ENCODE measurements around the gene ABHD11.

ABHD11 gene

GRCh38 chr7:73690646-73691045 is 48.0 kb downstream of the ABHD11 start:
- Histone ChIP-seq H3K27ac (no peak overlapping the region), H3K4me3 (ENCODE audit: low read depth in 1 of 2, low read length in 1 of 2) (no peak overlapping the region), H3K36me3 (peaks cover 69% of the 10 kb centered on the region), H3K27me3 (no peaks in the 10 kb centered on the region), H3K9me3 (no peaks in the 10 kb centered on the region), H3K4me1 (ENCODE audit: control insufficient read depth in 1 of 2, insufficient read depth in 1 of 2, low read depth in 1 of 2, low read length in 1 of 2) (no peaks in the 10 kb centered on the region)
- TF ChIP-seq, protein P1, sequence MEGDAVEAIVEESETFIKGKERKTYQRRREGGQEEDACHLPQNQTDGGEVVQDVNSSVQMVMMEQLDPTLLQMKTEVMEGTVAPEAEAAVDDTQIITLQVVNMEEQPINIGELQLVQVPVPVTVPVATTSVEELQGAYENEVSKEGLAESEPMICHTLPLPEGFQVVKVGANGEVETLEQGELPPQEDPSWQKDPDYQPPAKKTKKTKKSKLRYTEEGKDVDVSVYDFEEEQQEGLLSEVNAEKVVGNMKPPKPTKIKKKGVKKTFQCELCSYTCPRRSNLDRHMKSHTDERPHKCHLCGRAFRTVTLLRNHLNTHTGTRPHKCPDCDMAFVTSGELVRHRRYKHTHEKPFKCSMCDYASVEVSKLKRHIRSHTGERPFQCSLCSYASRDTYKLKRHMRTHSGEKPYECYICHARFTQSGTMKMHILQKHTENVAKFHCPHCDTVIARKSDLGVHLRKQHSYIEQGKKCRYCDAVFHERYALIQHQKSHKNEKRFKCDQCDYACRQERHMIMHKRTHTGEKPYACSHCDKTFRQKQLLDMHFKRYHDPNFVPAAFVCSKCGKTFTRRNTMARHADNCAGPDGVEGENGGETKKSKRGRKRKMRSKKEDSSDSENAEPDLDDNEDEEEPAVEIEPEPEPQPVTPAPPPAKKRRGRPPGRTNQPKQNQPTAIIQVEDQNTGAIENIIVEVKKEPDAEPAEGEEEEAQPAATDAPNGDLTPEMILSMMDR (IDR thresholded peaks at IDR 0.05): no peak

DNA sequence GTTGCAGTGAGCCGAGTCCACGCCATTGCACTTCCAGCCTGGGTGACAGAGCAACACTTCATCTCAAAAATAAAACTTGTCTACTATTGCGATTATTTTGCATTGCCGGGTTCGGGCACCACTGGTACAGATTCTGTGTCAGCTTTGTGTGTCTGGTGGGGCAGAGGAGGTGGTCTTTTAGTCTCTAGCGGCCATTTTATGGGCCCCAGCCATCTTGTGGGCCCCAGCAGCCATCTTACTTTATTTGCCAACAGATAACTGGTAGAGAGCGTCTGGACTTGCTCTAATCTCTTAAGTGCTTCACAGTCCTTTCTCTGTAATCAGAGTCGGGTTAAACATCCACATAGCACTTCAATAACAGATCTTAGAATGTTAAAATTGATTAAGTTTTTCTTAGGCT is 50.3 kb downstream of the ABHD11 start:
- no peak overlapping the region for H3K4me3 ChIP-seq (ENCODE audit: low read depth in 1 of 2, low read length in 1 of 2)

More for the DNA sequence above, 50.3 kb downstream of the ABHD11 start:
- TF ChIP-seq, protein P1 (IDR thresholded peaks at IDR 0.05): no peak
- Histone ChIP-seq H3K4me1 (ENCODE audit: control insufficient read depth in 1 of 2, insufficient read depth in 1 of 2, low read depth in 1 of 2, low read length in 1 of 2) (peaks cover 7 to 9% of the 10 kb centered on the region in 2 experiments), H3K9me3 (no peaks in the 10 kb centered on the region), H3K27ac (no peak overlapping the region), H3K27me3 (no peaks in the 10 kb centered on the region), H3K36me3 (peaks cover 46% of the 10 kb centered on the region)

Measured in neutrophil (primary cell).